ENCODE results near the gene HDAC11.
A peak's percentile ranks its signal among the peaks of the same experiment; 100 is the strongest.

Gene HDAC11

GRCh38 chr3:13543253-13543652, 63.1 kb downstream of the HDAC11 start:
- no peak overlapping the region for H3K27ac ChIP-seq (ENCODE audit: low read length)
- peaks cover 15% of the 10 kb centered on the region for H3K27me3 ChIP-seq (ENCODE audit: low read depth, low read length)
- no peak overlapping the region for H3K9ac ChIP-seq (ENCODE audit: low read length)
- no peaks in the 10 kb centered on the region for H3K36me3 ChIP-seq (replicated peaks; ENCODE audit: low read depth, low read length)
- no peaks in the 10 kb centered on the region for H3K79me2 ChIP-seq (ENCODE audit: low read length)
- no peak for TF ChIP-seq EZH2phosphoT487 (IDR thresholded peaks at IDR 0.05; ENCODE audit: low read depth)
- TF ChIP-seq, protein P1, sequence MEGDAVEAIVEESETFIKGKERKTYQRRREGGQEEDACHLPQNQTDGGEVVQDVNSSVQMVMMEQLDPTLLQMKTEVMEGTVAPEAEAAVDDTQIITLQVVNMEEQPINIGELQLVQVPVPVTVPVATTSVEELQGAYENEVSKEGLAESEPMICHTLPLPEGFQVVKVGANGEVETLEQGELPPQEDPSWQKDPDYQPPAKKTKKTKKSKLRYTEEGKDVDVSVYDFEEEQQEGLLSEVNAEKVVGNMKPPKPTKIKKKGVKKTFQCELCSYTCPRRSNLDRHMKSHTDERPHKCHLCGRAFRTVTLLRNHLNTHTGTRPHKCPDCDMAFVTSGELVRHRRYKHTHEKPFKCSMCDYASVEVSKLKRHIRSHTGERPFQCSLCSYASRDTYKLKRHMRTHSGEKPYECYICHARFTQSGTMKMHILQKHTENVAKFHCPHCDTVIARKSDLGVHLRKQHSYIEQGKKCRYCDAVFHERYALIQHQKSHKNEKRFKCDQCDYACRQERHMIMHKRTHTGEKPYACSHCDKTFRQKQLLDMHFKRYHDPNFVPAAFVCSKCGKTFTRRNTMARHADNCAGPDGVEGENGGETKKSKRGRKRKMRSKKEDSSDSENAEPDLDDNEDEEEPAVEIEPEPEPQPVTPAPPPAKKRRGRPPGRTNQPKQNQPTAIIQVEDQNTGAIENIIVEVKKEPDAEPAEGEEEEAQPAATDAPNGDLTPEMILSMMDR (IDR thresholded peaks at IDR 0.05; ENCODE audit: low read depth, low read length), result no peak
- H2AFZ ChIP-seq (ENCODE audit: low read depth, low read length), result no peak overlapping the region
- no peaks in the 10 kb centered on the region; the same call in 1 of the 2 replicates for H3K9me3 ChIP-seq (ENCODE audit: insufficient read depth, low read length)
- no peak overlapping the region for H3K4me2 ChIP-seq (ENCODE audit: low read length)
- peaks cover 9% of the 10 kb centered on the region; the same call in 1 of the 2 replicates for H3K4me1 ChIP-seq (ENCODE audit: low read length)
- no peaks in the 10 kb centered on the region for H4K20me1 ChIP-seq (ENCODE audit: insufficient read depth, low read length)
- H3K4me3 ChIP-seq (ENCODE audit: low read length), result no peak overlapping the region

DNA sequence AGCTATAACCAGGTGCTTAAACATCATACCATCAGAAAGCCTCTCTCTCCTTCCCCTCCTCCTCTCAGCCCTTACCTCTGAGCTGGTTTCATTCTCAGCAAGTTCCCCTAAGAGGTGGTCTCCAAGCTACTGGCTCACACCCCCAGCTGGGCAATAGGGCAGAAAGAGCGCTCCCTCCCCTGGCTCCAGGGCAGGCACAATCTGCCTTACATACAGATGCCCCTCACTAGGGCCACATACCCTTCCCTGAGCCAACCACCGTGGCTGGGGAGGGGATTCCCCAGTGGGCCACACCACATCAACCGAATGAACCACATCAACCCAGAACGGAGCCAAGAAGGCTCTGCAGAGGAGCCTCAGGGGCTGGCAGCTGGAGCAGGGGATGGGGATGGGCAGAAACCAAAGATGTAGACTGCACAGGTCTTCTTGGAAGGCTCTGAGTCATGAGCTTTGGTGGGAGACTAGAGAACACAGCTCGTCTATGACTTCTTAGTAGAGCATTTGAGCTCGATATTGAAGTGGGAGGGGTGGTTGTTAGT, 64.3 kb downstream of the HDAC11 start:
- Histone ChIP-seq H3K9ac (ENCODE audit: low read length) (no peak overlapping the region), H3K4me2 (ENCODE audit: low read length) (peak overlapping the region; percentile 29; the same call in 1 of the 2 replicates), H3K27ac (ENCODE audit: low read length) (no peak overlapping the region), H2AFZ (ENCODE audit: low read depth, low read length) (no peak overlapping the region), H3K79me2 (ENCODE audit: low read length) (no peaks in the 10 kb centered on the region), H4K20me1 (ENCODE audit: insufficient read depth, low read length) (no peaks in the 10 kb centered on the region), H3K27me3 (ENCODE audit: low read depth, low read length) (peaks cover 12% of the 10 kb centered on the region; the same call in 1 of the 2 replicates), H3K9me3 (ENCODE audit: insufficient read depth, low read length) (no peaks in the 10 kb centered on the region; the same call in 1 of the 2 replicates), H3K4me1 (ENCODE audit: low read length) (peaks cover 9% of the 10 kb centered on the region; the same call in 1 of the 2 replicates), H3K4me3 (ENCODE audit: low read length) (no peak overlapping the region), H3K36me3 (replicated peaks; ENCODE audit: low read depth, low read length) (no peaks in the 10 kb centered on the region)
- TF ChIP-seq, protein P1 (IDR thresholded peaks at IDR 0.05; ENCODE audit: low read depth, low read length), result no peak
- no peak for TF ChIP-seq EZH2phosphoT487 (IDR thresholded peaks at IDR 0.05; ENCODE audit: low read depth)

- H3K4me2 ChIP-seq (ENCODE audit: low read length), result no peak overlapping the region
- TF ChIP-seq, protein P1 (IDR thresholded peaks at IDR 0.05; ENCODE audit: low read depth, low read length), result no peak
- no peak for TF ChIP-seq EZH2phosphoT487 (IDR thresholded peaks at IDR 0.05; ENCODE audit: low read depth)
Observed at GRCh38 chr3:13544951-13545651, 65.0 kb downstream of the HDAC11 start.

GRCh38 chr3:13545952-13546454, 65.9 kb downstream of the HDAC11 start:
- Histone ChIP-seq H3K36me3 (replicated peaks; ENCODE audit: low read depth, low read length) (no peaks in the 10 kb centered on the region), H3K79me2 (ENCODE audit: low read length) (no peaks in the 10 kb centered on the region), H3K9ac (ENCODE audit: low read length) (no peak overlapping the region), H3K4me3 (ENCODE audit: low read length) (no peak overlapping the region), H3K4me1 (ENCODE audit: low read length) (peaks cover 9% of the 10 kb centered on the region; the same call in 1 of the 2 replicates), H3K27ac (ENCODE audit: low read length) (no peak overlapping the region), H3K9me3 (ENCODE audit: insufficient read depth, low read length) (no peaks in the 10 kb centered on the region; the same call in 1 of the 2 replicates), H2AFZ (ENCODE audit: low read depth, low read length) (no peak overlapping the region), H3K4me2 (ENCODE audit: low read length) (no peak overlapping the region), H3K27me3 (ENCODE audit: low read depth, low read length) (peaks cover 12% of the 10 kb centered on the region; the same call in 1 of the 2 replicates), H4K20me1 (ENCODE audit: insufficient read depth, low read length) (no peaks in the 10 kb centered on the region)
- no peak for TF ChIP-seq EZH2phosphoT487 (IDR thresholded peaks at IDR 0.05; ENCODE audit: low read depth)
- TF ChIP-seq, protein P1 (IDR thresholded peaks at IDR 0.05; ENCODE audit: low read depth, low read length), result no peak

More at GRCh38 chr3:13544951-13545651, 65.0 kb downstream of the HDAC11 start:
- no peaks in the 10 kb centered on the region for H3K79me2 ChIP-seq (ENCODE audit: low read length)
- peaks cover 12% of the 10 kb centered on the region; the same call in 1 of the 2 replicates for H3K27me3 ChIP-seq (ENCODE audit: low read depth, low read length)
- peaks cover 9% of the 10 kb centered on the region; the same call in 1 of the 2 replicates for H3K4me1 ChIP-seq (ENCODE audit: low read length)
- no peaks in the 10 kb centered on the region for H4K20me1 ChIP-seq (ENCODE audit: insufficient read depth, low read length)
- H3K9me3 ChIP-seq (ENCODE audit: insufficient read depth, low read length), result no peaks in the 10 kb centered on the region; the same call in 1 of the 2 replicates
- H2AFZ ChIP-seq (ENCODE audit: low read depth, low read length), result no peak overlapping the region
- no peaks in the 10 kb centered on the region for H3K36me3 ChIP-seq (replicated peaks; ENCODE audit: low read depth, low read length)
- H3K4me3 ChIP-seq (ENCODE audit: low read length), result no peak overlapping the region
- H3K27ac ChIP-seq (ENCODE audit: low read length), result no peak overlapping the region
- H3K9ac ChIP-seq (ENCODE audit: low read length), result no peak overlapping the region

Data from OCI-LY3 (cell line).